GM12878 (cell line): ENCODE results near the gene SNRPD3. TPM values are rescaled to one million over a fixed set of nuclear protein-coding genes. Genes with fewer than 3 reads are reported as not detected.

Experiments
- ATAC-seq: fragments of 200-7000 bp; cut with Tn5 transposase; 3 replicates; pipeline ENCODE4 v1.9.1; 2020; ENCODE audit warnings: mild to moderate bottlenecking, moderate library complexity
- BruUV-seq: library from RNA; stranded (reverse); fragments of 400-500 nt; replicated peaks from 2 replicates; lab custom pipeline; 2021; lab: Mats Ljungman, UMichigan
- CTCF ChIA-PET: fragments of 300-600 bp; sonication (Branson Sonifier 250); formaldehyde crosslinking; extraction: SDS; loops from one replicate; lab custom pipeline; 2021; ENCODE audit warnings: inconsistent platforms; lab: Yijun Ruan, JAX
- POLR2A ChIA-PET: fragments of 350-600 bp; formaldehyde crosslinking; extraction: SDS; loops from one replicate; lab custom pipeline; 2021; ENCODE audit warnings: inconsistent platforms; lab: Charles Lee
- RAD21 ChIA-PET: fragments of 300-600 bp; sonication (Branson Sonifier 250); formaldehyde crosslinking; loops from one replicate; lab custom pipeline; 2023; ENCODE audit warnings: antibody characterized with exemption; ENCODE audit not compliant: unreplicated experiment; lab: Charles Lee
- SMC1A ChIA-PET: fragments of 300-600 bp; sonication (Branson Sonifier 250); formaldehyde crosslinking; loops from one replicate; lab custom pipeline; 2023; ENCODE audit not compliant: unreplicated experiment, uncharacterized antibody; lab: Charles Lee
- DNase-seq: peaks from one replicate; pipeline ENCODE4 v3.0.0-alpha.2; 2011; ENCODE audit warnings: low read depth, low spot score
- FAIRE-seq: peaks from 3 replicates; lab custom pipeline; 2011; peaks lifted over from hg19 to GRCh38; lab: Jason Lieb, UNC
- H2AFZ ChIP-seq: 2 replicates; pipeline ENCODE4 v1.6.0; 2011; ENCODE audit warnings: low read depth, low read length, control low read depth; ENCODE audit not compliant: control insufficient read depth
- H3K27ac ChIP-seq: 2 replicates; pipeline ENCODE4 v1.5.1; 2011; ENCODE audit warnings: control low read depth; ENCODE audit not compliant: control insufficient read depth, insufficient read depth
- H3K27me3 ChIP-seq, 2 experiments: replicated peaks in 1 of 2; 2 replicates each; pipeline versions ENCODE4 v1.6.0 to v1.6.1; 2011; ENCODE audit warnings: low read length in 1 of 2; ENCODE audit not compliant: control insufficient read depth in 2 of 2, insufficient read depth in 2 of 2
- H3K36me3 ChIP-seq, 2 experiments: 2 replicates each; pipeline ENCODE4 v1.5.1; 2011; ENCODE audit warnings: low read length in 1 of 2; ENCODE audit not compliant: control insufficient read depth in 2 of 2, insufficient read depth in 2 of 2
- H3K4me1 ChIP-seq: 2 replicates; pipeline ENCODE4 v1.6.1; 2011; ENCODE audit warnings: mild to moderate bottlenecking, low read length, moderate library complexity, mixed read lengths; ENCODE audit not compliant: control insufficient read depth, insufficient read depth
- H3K4me2 ChIP-seq: 2 replicates; pipeline ENCODE4 v1.6.0; 2011; ENCODE audit warnings: control low read depth; ENCODE audit not compliant: control insufficient read depth, insufficient read depth
- H3K4me3 ChIP-seq: fragments of 200-600 bp; sonication (generic); 2 replicates; pipeline ENCODE4 v1.5.1; 2016
- H3K79me2 ChIP-seq: 2 replicates; pipeline ENCODE4 v1.6.0; 2011; ENCODE audit warnings: low read length; ENCODE audit not compliant: control insufficient read depth, insufficient read depth
- H3K9ac ChIP-seq: 2 replicates; pipeline ENCODE4 v1.8.0; 2011; ENCODE audit warnings: low read length, control low read depth, mixed read lengths; ENCODE audit not compliant: control insufficient read depth, insufficient read depth
- H3K9me3 ChIP-seq: replicated peaks from 3 replicates; pipeline ENCODE4 v1.5.1; 2011; ENCODE audit warnings: mild to moderate bottlenecking, low read length; ENCODE audit not compliant: control insufficient read depth, insufficient read depth
- H4K20me1 ChIP-seq: 2 replicates; pipeline ENCODE4 v1.6.0; 2011; ENCODE audit not compliant: control insufficient read depth, insufficient read depth
- NR2C1 ChIP-seq: fragments of 450-650 bp; IDR thresholded peaks from 2 replicates; pipeline ENCODE4 v1.6.1; 2017; ENCODE audit warnings: antibody characterized with exemption, mild to moderate bottlenecking, moderate library complexity
- PKNOX1 ChIP-seq: fragments of 450-650 bp; IDR thresholded peaks from 2 replicates; pipeline ENCODE4 v1.6.1; 2016; ENCODE audit warnings: mild to moderate bottlenecking
- SMC3 ChIP-seq: IDR thresholded peaks from 2 replicates; pipeline ENCODE4 v1.6.1; 2011; ENCODE audit warnings: low read length, improper control_type of control experiment, borderline replicate concordance
- SREBF1 ChIP-seq: IDR thresholded peaks from 2 replicates; pipeline ENCODE4 v1.6.1; 2012; ENCODE audit warnings: mild to moderate bottlenecking, low read length
- WGBS: methylation state at CpG from one replicate; pipeline ENCODE4 v1.1.6; 2016; ENCODE audit warnings: low lambda C conversion rate; ENCODE audit not compliant: insufficient replicate concordance, insufficient coverage; ENCODE audit errors: missing lambda C conversion rate; 5-methylcytosine and 5-hydroxymethylcytosine counted together
- in situ Hi-C: fragments of 300-500 bp; cut with MboI; formaldehyde crosslinking; loops from 9 replicates; pipeline ENCODE4 v1.14.3; 2018; ENCODE audit warnings: mixed read lengths
- intact Hi-C: fragments of 100-400 bp; cut with micrococcal nuclease; formaldehyde crosslinking; loops from one replicate; pipeline ENCODE4 v1.14.2; 2022; ENCODE audit not compliant: unreplicated experiment
- polyA plus RNA-seq, 11 experiments: library from polyadenylated mRNA; depleted of rRNA in 4 of 11; unstranded in 6 of 11; stranded (reverse) in 5 of 11; fragments of >200 nt; fragmentation: Nextera tagmentation in 4 of 11; fragmentation: Illumina TruSeq in 1 of 11; extraction: Ambion mirVana in 4 of 11; extraction: Trizol in 1 of 11; gene quantifications; 1 replicate in 1 of 11; 2 replicates in 10 of 11; pipeline versions ENCODE4 v1.2.1 to v1.2.3, GENCODE V29; 2011 to 2016; ENCODE audit warnings: inconsistent platforms in 2 of 11, missing spikeins in 2 of 11, low read depth in 1 of 11
- total RNA-seq, 4 experiments: library from RNA; depleted of rRNA in 3 of 4; stranded (reverse); fragments of >200 nt in 3 of 4; fragmentation: Illumina TruSeq in 1 of 4; extraction: Trizol in 1 of 4; gene quantifications; 2 replicates each; pipeline versions ENCODE4 v1.2.1 to v1.2.3, GENCODE V29; 2013 to 2021

The SNRPD3 gene
- total and polyA plus RNA-seq, 10 of the 15 experiments (the other 5 are each of a cell fraction or from before 2014, with no cell fraction given): 112 to 324 (median 242) TPM

DNA sequence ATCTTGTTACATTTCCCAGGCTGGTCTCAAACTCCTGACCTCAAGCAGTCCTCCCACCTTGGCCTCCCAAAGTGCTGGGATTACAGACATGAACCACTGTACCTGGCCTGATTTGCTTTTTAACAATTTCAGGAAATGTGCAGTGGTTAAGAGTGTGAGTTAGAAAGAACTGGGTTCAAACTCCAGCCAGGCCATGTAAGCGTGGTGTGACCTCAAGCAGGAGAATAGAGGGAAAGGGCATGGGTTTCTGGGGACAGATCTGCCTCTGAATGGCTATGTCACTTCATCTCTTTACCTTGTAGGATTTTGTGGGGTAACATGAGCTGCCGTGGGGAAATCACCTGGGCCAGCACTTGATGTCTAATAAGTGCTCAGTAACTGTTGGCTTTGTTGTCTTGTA, 9.3 kb downstream of the SNRPD3 start (continued):
- TF ChIP-seq PKNOX1: no peak
- TF ChIP-seq SMC3: no peak
- no peak for TF ChIP-seq NR2C1

DNA sequence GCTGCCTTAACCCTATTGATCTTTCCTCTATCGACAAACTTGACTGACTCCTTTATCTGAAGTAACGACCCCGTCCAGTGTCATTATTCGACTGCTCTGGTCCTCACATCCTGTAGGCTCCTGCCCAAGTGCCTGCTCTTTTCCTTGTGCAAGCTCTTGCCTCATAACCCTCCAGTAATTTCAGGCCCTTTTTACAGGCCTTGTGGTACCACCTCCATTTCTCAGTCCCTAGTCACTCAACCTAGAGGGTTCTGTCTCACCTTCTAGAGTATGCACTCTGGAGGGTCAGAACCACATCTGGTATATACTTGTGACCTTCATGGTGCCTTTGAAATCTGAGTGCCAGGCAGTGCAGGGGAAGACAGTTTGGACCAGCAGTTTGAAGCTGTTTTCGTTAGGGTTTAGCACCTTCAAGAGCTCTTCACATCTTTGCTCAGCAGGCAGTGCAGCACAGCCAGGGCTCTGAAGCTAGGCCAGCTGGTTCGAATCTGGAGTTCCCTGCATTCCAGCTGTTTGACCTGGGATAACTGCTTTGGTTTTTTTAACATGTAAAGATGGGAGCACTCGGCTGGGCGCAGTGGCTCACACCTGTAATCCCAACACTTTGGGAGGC, 11.2 kb downstream of the SNRPD3 start:
- ChIA-PET CTCF (interaction anchor here (0.8 to 1.9 kb wide), 3 partner anchors 10 to 145 kb away, joined by 3 to 5 read pairs (median 4); no protein-coding TSS in a partner anchor), RAD21 (interaction anchor here (0.9 to 1.9 kb wide), 4 partner anchors 8 to 14 kb away, joined by 3 to 7 read pairs (median 4); partner anchors contain the start of gene GUCD1), SMC1A (interaction anchor here (0.8 to 3.4 kb wide), 7 partner anchors 7 to 43 kb away, joined by 3 to 11 read pairs (median 3); no protein-coding TSS in a partner anchor), POLR2A (interaction anchor here (1.3 to 6.6 kb wide), 2 partner anchors 12 to 14 kb away, joined by 3 to 42 read pairs; partner anchors contain the start of genes GUCD1 and SNRPD3)
- in situ Hi-C loops (no loop called here), intact Hi-C loops (no loop called here)
- no TSS peak for BruUV-seq
- Histone ChIP-seq H3K4me3 (no peak overlapping the region), H3K27ac (no peak overlapping the region), H3K79me2 (peaks cover 35% of the 10 kb centered on the region), H3K36me3 (peaks cover 20 to 26% of the 10 kb centered on the region in 2 experiments), H4K20me1 (peaks cover 3% of the 10 kb centered on the region; the same call in 1 of the 2 replicates), H3K9me3 (no peaks in the 10 kb centered on the region), H3K4me2 (no peak overlapping the region), H2AFZ (no peak overlapping the region), H3K27me3 (no peaks in the 10 kb centered on the region), H3K4me1 (no peaks in the 10 kb centered on the region), H3K9ac (no peak overlapping the region)
- ATAC-seq (no peak; the same call in 2 of the 3 replicates), DNase-seq (no peak), FAIRE-seq (no peak)
- WGBS: 99% methylated on average over 8 of the region's 8 CpGs
- no peak for TF ChIP-seq SREBF1
